H9 (cell line): ENCODE data around the gene NIT2. TPM values are rescaled to one million over a fixed set of nuclear protein-coding genes. Genes with fewer than 3 reads are reported as not detected.

ENCODE experiments used
- DNase-seq: peaks from one replicate; pipeline ENCODE4 v3.0.0-alpha.2; 2017
- H2AFZ ChIP-seq: one replicate; pipeline ENCODE4 v1.6.1; 2013; ENCODE audit warnings: mild to moderate bottlenecking, low read length, control low read depth, moderate library complexity
- H2AK5ac ChIP-seq: 2 replicates; pipeline ENCODE4 v1.6.1; 2013; ENCODE audit warnings: low read length, control low read depth, mixed read lengths; ENCODE audit not compliant: insufficient read length
- H2BK120ac ChIP-seq: one replicate; pipeline ENCODE4 v1.6.1; 2013; ENCODE audit warnings: low read depth, mild to moderate bottlenecking, low read length, control low read depth, inconsistent platforms; ENCODE audit not compliant: poor library complexity, severe bottlenecking
- H2BK12ac ChIP-seq: 2 replicates; pipeline ENCODE4 v1.6.1; 2013; ENCODE audit warnings: low read length, control low read depth, mixed read lengths, low read depth; ENCODE audit not compliant: insufficient read length
- H2BK15ac ChIP-seq: 2 replicates; pipeline ENCODE4 v1.6.1; 2013; ENCODE audit warnings: low read depth, low read length, control low read depth
- H2BK20ac ChIP-seq: one replicate; pipeline ENCODE4 v1.6.1; 2013; ENCODE audit warnings: low read depth, mild to moderate bottlenecking, low read length, control low read depth, inconsistent platforms; ENCODE audit not compliant: poor library complexity, severe bottlenecking
- H2BK5ac ChIP-seq: 2 replicates; pipeline ENCODE4 v1.6.1; 2013; ENCODE audit warnings: low read length, control low read depth, mixed read lengths; ENCODE audit not compliant: insufficient read length
- H3K14ac ChIP-seq: 2 replicates; pipeline ENCODE4 v1.6.1; 2013; ENCODE audit warnings: low read length, control low read depth; ENCODE audit not compliant: insufficient read depth
- H3K18ac ChIP-seq: 2 replicates; pipeline ENCODE4 v1.6.1; 2013; ENCODE audit warnings: low read depth, mild to moderate bottlenecking, mixed read lengths, low read length, control low read depth; ENCODE audit not compliant: insufficient read length
- H3K23ac ChIP-seq: 2 replicates; pipeline ENCODE4 v1.6.1; 2013; ENCODE audit warnings: low read length, control low read depth, mixed read lengths, low read depth; ENCODE audit not compliant: insufficient read length
- H3K23me2 ChIP-seq: 2 replicates; pipeline ENCODE4 v1.6.1; 2013; ENCODE audit warnings: low read depth, mild to moderate bottlenecking, mixed read lengths, low read length, control low read depth; ENCODE audit not compliant: insufficient read length, poor library complexity, severe bottlenecking
- H3K27ac ChIP-seq: 2 replicates; pipeline ENCODE4 v1.5.1; 2013; ENCODE audit warnings: low read length, control low read depth, mixed read lengths, low read depth; ENCODE audit not compliant: insufficient read length
- H3K27me3 ChIP-seq: 2 replicates; pipeline ENCODE4 v1.6.1; 2013; ENCODE audit warnings: low read length, control low read depth, inconsistent platforms; ENCODE audit not compliant: insufficient read depth
- H3K4ac ChIP-seq: 2 replicates; pipeline ENCODE4 v1.6.1; 2013; ENCODE audit warnings: low read depth, mild to moderate bottlenecking, control low read depth, inconsistent platforms, low read length, moderate library complexity
- H3K4me1 ChIP-seq: 2 replicates; pipeline ENCODE4 v1.6.1; 2013; ENCODE audit warnings: low read length, control low read depth, inconsistent platforms; ENCODE audit not compliant: insufficient read depth
- H3K4me2 ChIP-seq: 2 replicates; pipeline ENCODE4 v1.6.1; 2013; ENCODE audit warnings: low read length, control low read depth, mixed read lengths; ENCODE audit not compliant: insufficient read length, insufficient read depth
- H3K56ac ChIP-seq: 2 replicates; pipeline ENCODE4 v1.6.1; 2013; ENCODE audit warnings: low read depth, mild to moderate bottlenecking, mixed read lengths, low read length, control low read depth; ENCODE audit not compliant: insufficient read length
- H3K79me1 ChIP-seq: 2 replicates; pipeline ENCODE4 v1.6.1; 2013; ENCODE audit warnings: low read depth, mild to moderate bottlenecking, moderate library complexity, low read length, control low read depth, inconsistent platforms; ENCODE audit not compliant: insufficient read depth, poor library complexity, severe bottlenecking
- H3K79me2 ChIP-seq: 2 replicates; pipeline ENCODE4 v1.6.1; 2013; ENCODE audit warnings: low read length, control low read depth, inconsistent platforms; ENCODE audit not compliant: insufficient read depth
- H3K9ac ChIP-seq: 2 replicates; pipeline ENCODE4 v1.6.1; 2013; ENCODE audit warnings: low read length, control low read depth, mixed read lengths; ENCODE audit not compliant: insufficient read length; ENCODE audit errors: extremely low read depth
- H3K9me3 ChIP-seq: one replicate; pipeline ENCODE4 v1.6.1; 2013; ENCODE audit warnings: low read depth, low read length, inconsistent platforms; ENCODE audit not compliant: control insufficient read depth
- H3T11ph ChIP-seq: one replicate; pipeline ENCODE4 v1.6.1; 2013; ENCODE audit warnings: mild to moderate bottlenecking, low read length, control low read depth, inconsistent platforms
- H4K20me1 ChIP-seq: one replicate; pipeline ENCODE4 v1.6.1; 2013; ENCODE audit not compliant: control insufficient read depth, insufficient read length, insufficient read depth
- H4K5ac ChIP-seq: 2 replicates; pipeline ENCODE4 v1.6.1; 2013; ENCODE audit warnings: low read depth, mild to moderate bottlenecking, mixed read lengths, low read length, control low read depth; ENCODE audit not compliant: insufficient read length
- H4K8ac ChIP-seq: replicated peaks from 2 replicates; pipeline ENCODE4 v1.6.1; 2013; ENCODE audit warnings: low read length, control low read depth, mixed read lengths, low read depth; ENCODE audit not compliant: insufficient read length
- H4K91ac ChIP-seq: 2 replicates; pipeline ENCODE4 v1.6.1; 2013; ENCODE audit warnings: low read depth, mild to moderate bottlenecking, moderate library complexity, mixed read lengths, low read length, control low read depth; ENCODE audit not compliant: insufficient read length
- H3K27ac Mint-ChIP-seq, 3 experiments: 2 replicates in 2 of 3; 3 replicates in 1 of 3; pipeline ENCODE4 v1.8.0; 2020 to 2021; ENCODE audit warnings: mixed read lengths in 3 of 3, mild to moderate bottlenecking in 1 of 3, moderate library complexity in 1 of 3
- H3K27me3 Mint-ChIP-seq: 2 replicates; pipeline ENCODE4 v1.8.0; 2021; ENCODE audit warnings: low read depth, mild to moderate bottlenecking, moderate library complexity, mixed read lengths
- H3K36me3 Mint-ChIP-seq, 3 experiments: 2 replicates in 2 of 3; 3 replicates in 1 of 3; pipeline ENCODE4 v1.8.0; 2020 to 2021; ENCODE audit warnings: low read depth in 3 of 3, mixed read lengths in 3 of 3; ENCODE audit not compliant: insufficient read depth in 1 of 3
- H3K4me1 Mint-ChIP-seq, 2 experiments: 2 replicates each; pipeline ENCODE4 v1.8.0; 2020; ENCODE audit warnings: mixed read lengths in 2 of 2
- H3K4me3 Mint-ChIP-seq, 2 experiments: 2 replicates in 1 of 2; 3 replicates in 1 of 2; pipeline ENCODE4 v1.8.0; 2020 to 2021; ENCODE audit warnings: mild to moderate bottlenecking in 2 of 2, mixed read lengths in 2 of 2, moderate library complexity in 1 of 2
- H3K9me3 Mint-ChIP-seq, 2 experiments: 2 replicates in 1 of 2; 3 replicates in 1 of 2; pipeline ENCODE4 v1.8.0; 2020; ENCODE audit warnings: mild to moderate bottlenecking in 2 of 2, mixed read lengths in 2 of 2, moderate library complexity in 1 of 2
- WGBS: extraction: QIAGEN DNeasy Blood & Tissue Kit; methylation state at CpG from one replicate; pipeline ENCODE4 v1.1.7; 2013; ENCODE audit warnings: missing lambda C conversion rate, low lambda C conversion rate, mixed read lengths; ENCODE audit not compliant: insufficient read length; ENCODE audit errors: extremely low coverage; 5-methylcytosine and 5-hydroxymethylcytosine counted together
- total RNA-seq: library from RNA; stranded (reverse); gene quantifications from 2 replicates; pipeline ENCODE4 v1.2.1, GENCODE V29; 2021
- TF ChIP-seq, protein P1 (sequence below): fragments of 200-600 bp; sonication (generic); conservative IDR thresholded peaks from 3 replicates; pipeline ENCODE4 v1.8.0; 2021; ENCODE audit warnings: antibody characterized with exemption, mild to moderate bottlenecking

NIT2 gene
- total RNA-seq, 1 experiment from 2014 or later = 26.6 TPM

DNA sequence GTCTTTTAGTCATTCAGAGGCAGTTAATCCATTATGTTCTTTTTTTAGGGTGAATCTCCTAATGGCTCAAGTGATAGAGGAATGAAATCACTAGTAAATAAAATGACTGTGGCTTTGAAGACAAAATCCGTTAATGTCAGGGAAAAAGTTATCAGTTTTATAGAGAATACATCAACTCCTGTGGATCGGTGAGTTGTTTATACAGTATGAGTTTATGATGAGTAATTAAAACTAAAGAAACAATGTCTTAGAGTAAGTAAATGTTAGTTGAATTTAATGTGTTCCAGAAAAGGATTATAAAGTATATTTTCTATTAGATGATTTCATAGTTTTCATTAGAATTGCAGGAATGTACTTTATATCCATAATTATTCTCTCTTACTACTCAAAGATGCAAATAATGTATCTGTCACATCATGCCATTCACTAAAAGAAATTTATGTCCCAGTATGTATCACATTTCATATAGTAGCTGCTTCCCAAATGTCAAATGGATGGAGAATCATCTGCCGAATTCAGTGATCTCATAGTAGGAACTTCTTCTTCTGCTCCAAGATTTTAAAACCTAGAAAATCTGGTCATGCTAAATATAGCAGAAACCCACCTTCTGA, 24.1 kb upstream of the NIT2 start:
- Histone ChIP-seq H2BK20ac (no peak overlapping the region), H3K9ac (no peak overlapping the region), H3K4me1 (no peaks in the 10 kb centered on the region), H2BK120ac (no peak overlapping the region), H3K4me2 (no peak overlapping the region), H3K56ac (no peak overlapping the region), H3K79me1 (no peaks in the 10 kb centered on the region), H2BK15ac (no peak overlapping the region), H3K23me2 (no peaks in the 10 kb centered on the region), H3T11ph (no peak overlapping the region), H4K8ac (no peak overlapping the region), H4K91ac (no peak overlapping the region), H3K9me3 (no peaks in the 10 kb centered on the region), H3K79me2 (no peaks in the 10 kb centered on the region), H2BK12ac (no peak overlapping the region), H2AFZ (no peak overlapping the region), H4K20me1 (no peaks in the 10 kb centered on the region), H3K18ac (no peak overlapping the region), H3K4ac (no peak overlapping the region), H2AK5ac (no peak overlapping the region), H3K23ac (no peak overlapping the region), H3K27ac (no peak overlapping the region), H2BK5ac (no peak overlapping the region), H3K27me3 (no peaks in the 10 kb centered on the region), H3K14ac (no peak overlapping the region), H4K5ac (no peak overlapping the region)
- Mint-ChIP-seq H3K27me3 (no peaks in the 10 kb centered on the region), H3K27ac (no peak overlapping the region), H3K9me3 (no peaks in the 10 kb centered on the region), H3K36me3 (peaks cover 0 to 20% (median 4%) of the 10 kb centered on the region in 3 experiments; a peak in 4 of 7 replicates), H3K4me3 (no peak overlapping the region), H3K4me1 (peaks cover 5 to 6% of the 10 kb centered on the region in 2 experiments)
- no CpG with 5 or more reads among the region's 3 CpGs for WGBS
- no peak for DNase-seq
- TF ChIP-seq, protein P1, sequence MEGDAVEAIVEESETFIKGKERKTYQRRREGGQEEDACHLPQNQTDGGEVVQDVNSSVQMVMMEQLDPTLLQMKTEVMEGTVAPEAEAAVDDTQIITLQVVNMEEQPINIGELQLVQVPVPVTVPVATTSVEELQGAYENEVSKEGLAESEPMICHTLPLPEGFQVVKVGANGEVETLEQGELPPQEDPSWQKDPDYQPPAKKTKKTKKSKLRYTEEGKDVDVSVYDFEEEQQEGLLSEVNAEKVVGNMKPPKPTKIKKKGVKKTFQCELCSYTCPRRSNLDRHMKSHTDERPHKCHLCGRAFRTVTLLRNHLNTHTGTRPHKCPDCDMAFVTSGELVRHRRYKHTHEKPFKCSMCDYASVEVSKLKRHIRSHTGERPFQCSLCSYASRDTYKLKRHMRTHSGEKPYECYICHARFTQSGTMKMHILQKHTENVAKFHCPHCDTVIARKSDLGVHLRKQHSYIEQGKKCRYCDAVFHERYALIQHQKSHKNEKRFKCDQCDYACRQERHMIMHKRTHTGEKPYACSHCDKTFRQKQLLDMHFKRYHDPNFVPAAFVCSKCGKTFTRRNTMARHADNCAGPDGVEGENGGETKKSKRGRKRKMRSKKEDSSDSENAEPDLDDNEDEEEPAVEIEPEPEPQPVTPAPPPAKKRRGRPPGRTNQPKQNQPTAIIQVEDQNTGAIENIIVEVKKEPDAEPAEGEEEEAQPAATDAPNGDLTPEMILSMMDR = no peak
